ENCODE data around the gene VAV2.
A peak's percentile ranks its signal among the peaks of the same experiment; 100 is the strongest.

VAV2 gene, protein sequence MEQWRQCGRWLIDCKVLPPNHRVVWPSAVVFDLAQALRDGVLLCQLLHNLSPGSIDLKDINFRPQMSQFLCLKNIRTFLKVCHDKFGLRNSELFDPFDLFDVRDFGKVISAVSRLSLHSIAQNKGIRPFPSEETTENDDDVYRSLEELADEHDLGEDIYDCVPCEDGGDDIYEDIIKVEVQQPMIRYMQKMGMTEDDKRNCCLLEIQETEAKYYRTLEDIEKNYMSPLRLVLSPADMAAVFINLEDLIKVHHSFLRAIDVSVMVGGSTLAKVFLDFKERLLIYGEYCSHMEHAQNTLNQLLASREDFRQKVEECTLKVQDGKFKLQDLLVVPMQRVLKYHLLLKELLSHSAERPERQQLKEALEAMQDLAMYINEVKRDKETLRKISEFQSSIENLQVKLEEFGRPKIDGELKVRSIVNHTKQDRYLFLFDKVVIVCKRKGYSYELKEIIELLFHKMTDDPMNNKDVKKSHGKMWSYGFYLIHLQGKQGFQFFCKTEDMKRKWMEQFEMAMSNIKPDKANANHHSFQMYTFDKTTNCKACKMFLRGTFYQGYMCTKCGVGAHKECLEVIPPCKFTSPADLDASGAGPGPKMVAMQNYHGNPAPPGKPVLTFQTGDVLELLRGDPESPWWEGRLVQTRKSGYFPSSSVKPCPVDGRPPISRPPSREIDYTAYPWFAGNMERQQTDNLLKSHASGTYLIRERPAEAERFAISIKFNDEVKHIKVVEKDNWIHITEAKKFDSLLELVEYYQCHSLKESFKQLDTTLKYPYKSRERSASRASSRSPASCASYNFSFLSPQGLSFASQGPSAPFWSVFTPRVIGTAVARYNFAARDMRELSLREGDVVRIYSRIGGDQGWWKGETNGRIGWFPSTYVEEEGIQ

DNA sequence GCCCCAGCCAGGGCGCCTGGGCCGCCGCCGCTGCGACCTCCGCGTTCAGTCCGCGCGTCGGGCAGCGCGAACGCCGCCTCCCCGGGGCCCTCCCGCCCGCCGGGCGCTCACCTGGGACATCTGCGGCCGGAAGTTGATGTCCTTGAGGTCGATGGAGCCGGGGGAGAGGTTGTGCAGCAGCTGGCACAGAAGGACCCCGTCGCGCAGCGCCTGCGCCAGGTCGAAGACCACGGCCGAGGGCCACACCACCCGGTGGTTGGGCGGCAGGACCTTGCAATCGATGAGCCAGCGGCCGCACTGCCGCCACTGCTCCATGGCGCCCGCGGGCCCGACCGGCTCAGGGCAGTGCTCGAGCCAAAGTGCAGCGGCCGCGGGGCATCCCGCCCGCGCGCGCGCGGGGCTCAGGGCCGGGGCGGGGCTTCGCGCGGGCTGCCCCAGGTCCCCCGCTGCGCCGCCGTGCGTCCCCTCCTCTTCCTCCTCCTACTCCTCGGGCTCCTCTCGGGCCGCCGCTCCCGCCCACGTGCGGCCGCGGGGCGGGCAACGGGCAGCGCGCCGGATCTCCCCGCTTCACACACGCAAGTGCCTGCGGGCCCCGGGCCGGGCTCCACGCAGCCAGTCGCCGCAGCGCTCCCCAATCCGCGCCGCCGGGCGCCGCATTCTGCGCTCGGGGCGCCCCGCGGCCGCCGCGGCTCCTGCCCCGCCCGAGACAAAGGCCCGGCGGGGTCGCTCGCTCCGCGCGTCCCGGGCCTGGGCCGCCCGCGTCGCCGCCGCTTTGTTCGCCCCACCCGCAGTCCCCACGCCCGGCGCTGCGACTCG lies at the start of gene VAV2:
Gene VAV2, minus strand, starts transcription at position 361 of the 816 bp plus-strand sequence. Its CDS starts 46 bp downstream, at position 315.
- peak in 1 of 3 experiments; percentile 63 for DNase-seq (ENCODE audit: low read depth in 3 of 3)

DNA sequence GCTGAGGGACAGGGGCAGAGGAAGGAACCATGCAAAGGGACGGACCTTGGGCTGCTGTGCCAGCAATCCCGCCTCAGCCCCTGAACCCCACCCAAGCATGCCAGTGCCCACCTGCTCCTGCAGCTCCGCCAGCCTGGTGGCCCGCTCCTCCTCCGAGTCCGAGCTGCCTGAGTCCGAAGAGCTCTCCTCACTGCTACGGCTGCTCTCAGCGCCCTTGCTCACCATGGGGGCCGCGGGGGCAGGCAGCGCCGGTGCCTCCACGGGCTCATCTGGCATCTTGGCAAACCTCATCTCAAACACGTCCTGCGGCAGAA lies 49.5 kb upstream of the VAV2 start:
- DNase-seq (ENCODE audit: low read depth in 3 of 3), result no peak

DNA sequence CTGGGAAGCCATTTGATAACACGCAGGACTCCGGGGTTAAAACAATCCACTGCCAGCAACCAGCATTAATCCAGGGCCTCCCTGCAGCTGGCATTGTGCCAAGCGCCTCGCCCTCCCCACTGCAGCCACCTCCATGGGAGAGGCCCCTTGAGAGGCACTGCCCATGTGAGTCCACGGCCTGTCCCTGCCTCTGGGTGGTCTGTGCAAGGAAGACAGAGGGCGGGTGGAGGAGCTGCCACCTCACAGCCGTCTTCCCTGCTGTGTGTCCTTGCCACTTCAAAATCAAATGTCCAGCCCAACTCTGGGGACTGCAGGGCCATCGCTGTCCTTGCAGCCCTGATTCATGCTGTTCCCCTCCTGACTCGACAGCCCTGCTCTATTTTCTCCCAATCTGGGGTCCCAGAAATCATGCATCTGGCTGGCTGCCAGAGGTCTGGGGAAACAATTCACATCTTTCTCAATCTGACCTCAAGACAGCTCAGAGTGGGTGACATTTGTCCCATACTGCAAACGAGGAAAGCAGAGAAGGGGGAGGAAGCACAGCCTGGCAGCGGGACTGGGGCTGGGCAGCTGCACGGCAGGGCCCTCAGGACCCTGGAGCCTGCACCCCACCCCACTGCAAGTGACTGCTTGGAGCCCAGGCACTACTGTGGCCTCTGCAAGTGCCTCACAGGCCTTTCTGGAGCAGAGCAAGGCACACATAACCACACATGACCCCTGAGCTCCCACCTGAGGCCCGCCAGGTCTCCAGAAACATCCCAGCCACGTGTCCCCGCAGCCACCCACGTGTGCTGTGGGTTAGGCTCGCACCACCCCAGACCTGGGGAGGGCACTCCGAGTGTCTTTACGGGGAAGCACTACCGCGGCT lies 48.9 kb upstream of the VAV2 start:
- DNase-seq (ENCODE audit: low read depth in 3 of 3), result no peak

DNA sequence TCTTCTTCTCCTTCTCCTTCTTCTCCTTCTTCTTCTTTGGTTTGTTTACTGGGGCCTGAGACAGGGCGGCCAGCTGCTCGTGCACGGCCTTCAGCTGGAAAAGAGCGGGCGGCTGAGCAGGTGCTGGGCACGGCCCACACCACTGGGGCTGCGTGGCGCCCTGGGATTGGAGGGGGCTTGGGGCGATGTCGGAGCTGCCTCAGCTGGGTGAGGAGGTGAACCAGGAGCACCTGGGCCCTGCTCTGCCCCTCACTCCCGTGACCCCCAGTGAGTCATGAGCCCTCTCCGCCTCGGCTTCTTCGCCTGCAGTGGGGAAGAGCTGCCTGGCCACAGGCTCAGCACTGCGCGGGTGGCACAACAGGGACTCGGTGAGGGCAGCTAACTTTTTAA lies 48.0 kb upstream of the VAV2 start:
- no peak for DNase-seq (ENCODE audit: low read depth in 3 of 3)

DNA sequence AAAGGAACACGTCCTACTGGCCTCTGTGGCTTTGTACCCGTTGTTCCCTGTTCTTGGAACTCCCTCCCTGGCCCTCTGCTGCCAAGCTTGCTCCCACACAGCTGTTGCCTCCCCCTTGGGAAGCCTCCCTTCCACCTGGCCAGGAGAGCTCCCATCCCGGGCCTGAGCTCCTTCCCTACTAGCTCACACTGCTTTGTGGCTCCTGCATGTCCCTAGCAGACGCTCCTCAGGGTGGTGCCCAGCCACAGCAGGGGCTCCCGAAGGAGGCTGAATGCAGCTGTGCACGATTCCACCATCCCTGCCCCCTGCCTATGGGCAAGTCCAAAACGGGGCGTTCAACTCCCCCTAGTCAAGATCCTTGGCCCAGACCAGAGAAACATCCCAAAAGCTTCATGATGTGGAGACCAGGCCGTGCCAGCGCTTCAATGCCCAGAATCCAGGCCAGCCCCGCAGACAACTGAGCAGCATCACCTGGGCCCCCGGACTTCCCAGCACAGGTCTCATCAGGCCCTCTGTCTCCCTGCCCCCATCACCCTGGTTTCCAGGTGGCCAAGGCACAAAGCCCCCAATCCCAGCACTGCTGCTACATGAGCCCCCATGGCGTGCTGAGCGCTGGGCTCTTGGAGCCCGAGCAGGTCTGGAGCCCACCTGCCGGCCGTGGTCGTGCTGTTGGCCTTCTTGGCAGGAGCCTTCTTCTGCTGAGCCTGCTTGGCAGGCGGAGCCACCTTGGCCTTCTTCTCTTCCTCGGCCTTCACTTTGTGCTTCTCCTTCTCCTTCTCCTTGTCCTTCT lies 47.5 kb upstream of the VAV2 start:
- no peak for DNase-seq (ENCODE audit: low read depth in 3 of 3)

DNA sequence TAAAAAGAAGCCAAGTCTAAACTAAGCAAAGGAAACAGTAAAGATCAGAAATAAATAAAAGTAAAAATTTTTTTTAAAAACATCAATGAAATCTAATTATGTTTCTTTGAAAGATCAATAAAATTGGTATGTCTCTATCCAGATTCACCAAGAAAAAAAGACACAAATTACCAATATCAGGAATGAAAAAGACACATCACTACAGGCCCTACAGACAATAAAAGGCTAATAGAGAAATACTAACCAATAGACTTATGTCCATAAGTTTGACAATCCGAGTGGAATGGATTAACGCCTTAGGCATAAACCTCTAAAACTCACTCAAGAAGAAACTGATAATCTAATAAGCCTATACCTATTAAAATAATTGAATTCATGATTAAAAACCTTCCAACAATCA lies 45.5 kb upstream of the VAV2 start:
- no peak for DNase-seq (ENCODE audit: low read depth in 3 of 3)

DNA sequence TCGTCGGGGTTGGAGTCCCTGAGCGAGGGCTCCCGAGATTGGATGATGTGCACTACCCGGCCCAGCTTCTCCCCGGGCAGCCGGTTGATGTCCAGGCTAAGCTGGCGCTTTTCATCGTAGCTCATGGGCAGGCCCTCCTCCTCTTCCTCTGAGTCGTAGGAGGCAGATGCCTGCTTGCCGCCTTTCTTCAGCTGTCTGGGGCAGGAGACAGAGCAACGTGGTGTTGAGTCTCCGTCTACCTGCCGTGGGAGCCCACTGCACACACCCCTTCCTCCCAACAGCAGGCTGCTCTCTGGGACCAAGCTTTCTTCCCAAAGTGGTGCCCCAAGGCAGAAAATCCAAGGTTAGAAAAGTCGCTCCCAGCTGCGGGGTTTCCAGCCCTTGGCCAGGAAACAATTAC lies 44.0 kb upstream of the VAV2 start:
- DNase-seq (ENCODE audit: low read depth in 3 of 3), result no peak

DNA sequence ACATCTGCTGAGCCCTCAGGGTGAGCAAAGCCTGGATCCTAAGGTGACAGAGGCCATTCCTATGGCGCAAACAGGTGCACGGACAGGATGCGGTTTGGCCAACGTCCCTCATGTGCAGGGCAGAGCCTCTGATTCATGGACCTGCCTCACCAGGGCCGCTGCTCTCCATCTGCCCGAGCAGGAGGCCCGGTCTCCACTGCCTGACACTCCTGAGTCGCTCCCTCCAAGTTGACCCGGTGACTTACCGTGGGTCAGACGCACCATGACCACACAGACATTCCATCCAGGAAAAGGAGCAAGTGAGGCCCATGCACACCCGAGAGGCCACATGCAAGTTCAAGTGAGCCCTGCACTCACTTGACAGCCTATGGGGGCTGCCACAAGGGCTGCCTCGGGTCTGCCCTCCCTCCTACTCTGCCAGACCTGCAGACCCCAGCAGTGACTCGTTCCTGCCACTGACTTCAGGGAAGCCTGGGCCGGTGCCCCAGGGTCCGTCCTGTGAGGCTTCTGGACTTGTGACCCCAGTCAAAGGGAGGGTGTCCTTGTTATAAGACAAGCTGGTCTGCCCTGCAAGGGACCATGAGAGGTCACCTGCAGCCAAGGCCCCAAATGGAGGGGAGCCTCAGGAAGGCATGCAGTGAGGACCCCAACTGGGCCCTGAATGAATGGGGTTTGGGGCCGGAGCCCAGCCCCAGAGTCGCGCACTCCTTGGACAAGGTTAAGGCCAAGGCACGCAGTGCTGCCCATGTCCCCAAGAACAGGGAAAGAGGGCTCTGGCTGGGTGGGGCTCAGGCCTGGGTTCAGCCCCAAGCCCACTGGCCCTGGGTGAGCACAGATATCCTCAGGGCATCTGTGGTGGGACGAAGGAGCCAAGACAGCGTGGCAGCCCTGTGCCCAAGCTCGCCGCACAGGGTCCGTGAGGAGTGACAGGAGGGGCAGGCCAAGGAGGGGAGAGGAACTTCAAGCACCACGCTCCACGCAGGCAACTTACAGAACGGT lies 43.2 kb upstream of the VAV2 start:
- no peak for DNase-seq (ENCODE audit: low read depth in 3 of 3)

DNA sequence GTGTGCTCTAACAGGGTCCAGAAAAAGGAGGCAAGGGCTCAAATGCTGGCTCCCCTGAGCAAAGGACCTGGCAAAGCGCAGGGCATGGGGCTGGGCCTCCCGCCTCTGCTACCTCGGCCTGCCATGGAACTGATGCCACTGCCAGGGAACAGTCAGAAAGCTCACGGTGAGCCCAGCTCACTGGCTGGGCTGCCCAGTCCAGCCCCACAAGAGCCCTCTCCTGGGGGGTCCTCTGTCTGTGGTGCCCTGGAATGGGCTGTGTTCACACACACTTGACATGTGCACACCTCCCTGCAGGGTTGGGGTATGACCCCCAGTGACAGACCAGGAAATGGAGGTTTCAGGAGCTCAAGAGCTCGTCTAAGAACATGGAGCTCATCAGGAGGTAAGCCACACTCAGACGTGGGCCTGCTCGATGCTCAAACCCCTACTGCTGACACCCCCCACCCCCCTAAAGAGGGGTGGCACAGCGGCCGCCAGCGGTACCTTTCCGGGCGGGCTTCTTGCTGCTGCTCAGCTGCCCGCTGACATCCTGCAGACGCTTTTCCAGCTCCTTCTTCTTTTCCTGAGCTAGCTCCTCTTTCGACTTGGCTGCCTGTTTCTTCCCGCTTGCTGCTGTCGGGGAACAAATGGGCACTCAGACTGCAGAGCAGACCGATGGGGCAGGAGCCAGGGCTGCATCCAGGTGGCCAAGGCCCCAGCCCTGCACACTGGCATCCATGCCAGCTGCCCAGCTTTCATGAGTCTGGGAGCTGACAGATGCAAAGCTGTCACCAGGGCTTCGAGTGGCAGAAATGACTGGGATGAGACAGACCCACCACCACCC lies 42.3 kb upstream of the VAV2 start:
- no peak for DNase-seq (ENCODE audit: low read depth in 3 of 3)

DNA sequence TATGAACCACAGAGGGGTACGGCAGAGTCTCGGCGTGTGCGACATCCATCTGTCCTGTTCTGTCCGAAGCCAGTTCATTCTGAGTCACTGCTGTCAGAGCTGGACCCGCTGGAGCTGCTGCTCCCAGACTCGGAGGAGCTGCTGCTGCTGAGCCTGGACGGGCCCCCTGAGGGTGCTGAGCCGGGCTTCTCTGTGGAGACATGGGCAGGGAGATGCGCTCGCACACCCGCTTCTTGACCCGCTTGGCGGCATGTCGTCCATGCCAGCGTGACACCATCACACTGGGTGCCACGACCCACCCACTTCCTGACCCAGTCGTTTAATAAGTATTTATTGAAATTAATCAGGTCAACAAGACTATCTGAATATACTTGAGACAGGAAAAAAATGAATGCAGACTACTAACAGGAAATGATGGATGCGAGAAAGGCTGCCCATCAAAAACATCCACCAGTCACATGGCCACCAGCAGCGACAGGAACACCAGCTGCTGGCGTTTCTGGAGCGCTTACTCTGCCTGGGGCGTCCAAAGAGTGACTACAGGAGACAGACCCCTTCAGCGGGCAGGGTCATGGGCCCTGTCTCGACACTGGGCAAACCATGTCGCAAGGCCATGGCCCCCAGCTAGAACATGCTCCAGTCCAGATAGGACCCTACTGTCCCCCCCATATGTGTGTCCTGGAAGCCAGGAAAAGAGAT lies 41.5 kb upstream of the VAV2 start:
- DNase-seq (ENCODE audit: low read depth in 3 of 3), result no peak

DNA sequence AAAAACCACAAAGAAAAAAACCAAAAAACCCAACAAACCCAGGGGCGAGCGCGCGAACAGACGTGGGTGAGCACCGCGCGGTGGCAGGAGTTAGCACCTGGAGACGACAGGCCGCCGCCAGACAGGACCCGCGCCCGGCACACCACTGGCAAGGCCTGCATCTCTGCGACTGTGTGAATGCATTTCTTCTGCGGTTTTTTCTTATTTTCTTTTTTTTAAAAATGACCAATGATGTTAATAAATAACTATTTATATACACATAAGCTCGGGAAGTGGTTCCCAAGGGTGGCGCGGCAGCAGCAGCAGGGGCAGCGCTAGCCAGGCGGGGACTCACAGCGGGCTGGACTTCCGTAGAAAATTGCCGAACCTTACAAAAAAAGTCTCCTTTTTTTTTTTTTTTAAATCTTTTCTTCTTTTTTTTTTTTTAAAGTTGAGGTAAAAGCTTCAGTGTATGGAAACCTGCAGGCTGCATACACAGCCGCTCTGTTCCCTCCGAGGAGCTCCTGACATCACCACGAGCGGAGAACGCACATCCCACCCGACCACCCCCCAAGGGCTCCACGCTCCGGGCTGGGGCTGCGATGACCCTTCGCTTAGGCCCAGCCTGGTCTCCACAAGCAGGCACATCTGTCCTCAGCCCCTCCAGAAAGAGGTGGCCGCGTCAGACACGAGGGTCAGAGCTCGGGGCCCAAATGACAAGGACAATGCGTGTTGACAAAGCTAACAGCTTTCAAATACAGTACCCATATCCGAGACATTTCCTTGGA lies 40.5 kb upstream of the VAV2 start:
- DNase-seq (ENCODE audit: low read depth in 3 of 3), result no peak

DNA sequence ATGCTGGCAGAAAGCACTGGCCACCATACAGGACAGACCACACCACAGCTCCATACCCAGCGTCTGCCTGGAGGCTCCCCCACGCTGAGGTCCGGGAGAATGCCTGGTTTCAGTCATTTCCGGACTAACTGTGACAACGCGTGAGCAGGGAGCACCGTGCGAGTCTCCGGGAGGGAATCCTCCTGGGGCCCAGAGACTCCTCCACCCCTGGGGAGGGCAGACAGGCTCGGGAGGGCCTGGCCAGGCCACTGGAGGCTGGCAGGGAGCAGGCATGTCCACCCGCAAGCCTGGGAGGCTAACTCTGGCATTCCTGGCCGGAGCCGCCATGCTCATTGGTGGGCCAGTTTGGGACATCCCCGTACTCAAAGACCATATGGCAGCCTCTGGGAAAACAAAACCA lies 39.7 kb upstream of the VAV2 start:
- DNase-seq (ENCODE audit: low read depth in 3 of 3), result no peak

DNA sequence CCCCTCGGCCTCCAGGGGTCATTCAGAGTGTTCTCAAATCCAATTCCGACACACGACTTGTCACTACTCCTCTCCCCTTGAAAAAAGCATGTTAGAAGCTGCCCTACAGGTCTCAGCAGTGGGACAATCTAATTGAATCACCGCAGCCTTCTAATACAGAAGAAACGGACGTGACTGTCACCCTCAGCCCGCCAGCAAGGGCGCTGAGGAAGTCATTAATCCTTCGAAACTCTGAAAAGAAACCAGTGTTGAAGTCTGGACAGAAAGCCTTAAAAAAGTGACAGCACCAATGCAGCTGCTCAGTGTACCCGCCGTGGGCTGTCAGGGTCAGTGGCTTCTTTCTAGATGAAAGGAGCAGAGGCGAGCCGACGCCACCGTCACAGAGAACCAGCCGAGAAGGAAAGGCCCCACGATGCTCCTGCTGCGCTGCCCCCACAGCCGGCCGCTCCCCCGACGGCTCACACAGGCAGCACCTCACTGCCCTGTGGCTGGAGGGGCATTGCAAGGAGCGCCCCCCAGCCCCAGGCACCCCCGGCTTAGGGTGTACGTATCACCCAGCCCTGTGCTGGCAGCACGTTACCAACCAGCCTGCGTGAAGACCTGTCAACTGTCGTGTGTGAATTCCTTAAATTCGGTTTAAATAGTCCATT lies 38.8 kb upstream of the VAV2 start:
- no peak for DNase-seq (ENCODE audit: low read depth in 3 of 3)

DNA sequence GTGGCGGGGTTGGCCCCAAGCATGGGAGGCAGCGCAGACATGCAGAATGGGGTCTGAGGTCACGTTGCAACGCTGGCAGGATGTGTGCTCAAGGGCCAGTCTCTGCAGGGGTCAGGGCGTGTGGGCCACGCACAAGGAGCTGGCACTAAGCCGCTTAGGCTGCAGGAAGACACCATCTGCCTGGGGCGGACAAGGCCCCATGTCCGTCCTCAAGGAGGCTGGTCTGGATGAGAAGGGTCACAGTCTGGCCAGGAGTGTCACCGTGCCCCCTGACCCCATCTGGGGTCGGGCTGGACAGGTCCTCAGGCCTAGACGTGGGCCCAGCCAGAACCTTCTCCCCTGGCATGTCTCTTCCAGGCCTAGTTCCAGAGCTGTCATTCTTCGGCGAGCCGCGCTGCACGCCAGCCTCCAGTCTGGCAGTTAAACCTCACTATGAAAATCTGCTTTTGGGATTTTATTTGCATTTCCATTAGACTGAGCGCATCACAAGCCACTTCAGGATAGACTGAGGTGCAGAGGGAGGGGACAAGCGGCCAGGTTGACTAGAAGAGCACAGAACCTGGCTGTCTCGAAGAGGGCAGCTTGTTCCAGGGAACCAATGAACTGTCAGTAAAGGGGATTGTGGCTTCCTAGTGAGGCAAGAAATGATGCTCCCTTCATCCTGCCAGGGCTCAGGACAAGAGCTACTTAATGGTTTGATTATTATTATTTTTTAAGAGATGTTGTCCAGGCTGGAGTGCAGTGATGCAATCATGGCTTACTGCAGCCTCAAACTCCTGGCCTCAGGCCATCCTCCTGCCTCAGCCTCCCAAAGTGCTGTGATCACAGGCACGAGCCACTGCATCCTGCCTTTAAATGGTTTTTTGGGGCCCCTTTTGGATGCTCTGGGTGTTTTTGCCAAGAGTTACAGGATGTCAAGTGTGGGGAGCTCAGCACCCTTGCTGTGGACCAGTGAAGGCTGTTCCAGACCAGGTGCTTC lies 37.4 kb upstream of the VAV2 start:
- DNase-seq (ENCODE audit: low read depth in 3 of 3), result no peak

DNA sequence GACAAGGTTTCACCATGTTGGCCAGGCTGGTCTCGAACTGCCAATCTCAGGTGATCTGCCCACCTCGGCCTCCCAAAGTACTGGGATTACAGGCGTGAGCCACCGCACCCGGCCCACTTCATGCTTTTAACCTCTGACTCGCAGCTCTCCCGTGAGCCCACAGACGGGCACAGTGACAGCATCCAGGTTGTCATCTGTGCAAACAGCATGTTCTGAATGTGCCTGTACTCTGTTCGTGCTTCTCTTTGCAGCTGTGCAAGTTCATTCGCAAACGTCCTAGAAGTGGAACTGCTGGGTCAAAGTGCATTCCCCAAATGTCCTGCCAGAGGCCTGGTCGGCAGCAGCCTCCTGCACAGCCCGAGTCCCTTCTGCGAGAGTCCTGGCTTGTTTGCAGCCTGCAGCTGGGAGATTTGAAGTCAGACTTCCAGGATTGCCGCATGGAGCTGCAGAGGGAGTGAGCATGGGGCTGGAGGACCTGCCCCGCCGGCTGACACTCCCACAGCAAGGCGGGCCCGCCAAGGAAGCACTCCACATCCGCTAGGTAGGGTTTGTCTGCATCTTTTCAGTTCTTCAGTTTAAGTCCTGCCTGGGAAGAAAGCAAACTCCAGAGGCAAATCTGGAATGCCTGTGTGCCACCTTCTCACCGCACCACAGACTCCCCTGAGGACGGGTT lies 36.6 kb upstream of the VAV2 start:
- no peak for DNase-seq (ENCODE audit: low read depth in 3 of 3)
